NCI-H345 treated with DMSO at 0.1 percent for 48 hours (cell line): ENCODE measurements around the gene SF3B1.
"Not testable (repeated sequence)": the region's sequence is repeated elsewhere in the genome, so short reads cannot be mapped to it uniquely, and the experiment has no call there.

Source experiments
- DNase-seq: peaks from one replicate; lab custom pipeline; 2025; ENCODE audit not compliant: unreplicated experiment; lab: John Stamatoyannopoulos, UW

The SF3B1 gene

GRCh38 chr2:197437380-197437779 lies 2.6 kb upstream of the SF3B1 start:
- DNase-seq, result no peak

GRCh38 chr2:197435598-197436420 lies 981 bp upstream of the SF3B1 start:
- DNase-seq, result no peak

DNA sequence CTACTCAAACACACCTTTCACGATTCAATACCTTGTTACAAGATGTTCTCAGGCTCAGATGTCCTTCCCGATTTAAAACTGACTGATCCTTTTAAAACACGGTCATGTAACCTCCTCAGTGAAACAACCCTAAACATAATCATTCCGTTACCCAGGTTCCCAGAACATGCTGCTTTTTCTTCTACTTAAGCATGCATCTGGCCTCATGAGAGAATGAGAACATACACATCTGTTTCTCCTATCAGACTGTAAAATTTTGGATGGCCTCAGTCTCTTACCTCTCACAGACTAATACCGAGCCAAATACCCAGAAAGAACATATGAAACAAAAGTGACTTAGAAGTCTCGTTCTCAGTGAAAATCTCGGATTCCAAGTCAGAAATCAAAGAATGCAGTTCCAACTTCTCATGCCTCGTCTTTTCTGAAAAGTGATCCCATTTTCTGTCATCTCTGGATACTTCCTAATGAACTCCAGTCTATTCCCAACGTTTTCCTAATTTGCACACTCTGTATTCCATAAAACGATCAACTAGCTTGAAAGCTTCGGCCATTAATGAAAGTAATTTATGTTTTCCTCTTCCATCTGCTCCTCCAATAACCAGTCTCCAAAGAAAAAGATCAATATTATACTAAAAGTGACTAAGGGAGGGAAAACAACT lies 919 bp downstream of the SF3B1 start:
- DNase-seq, result no peak

- DNase-seq, result not testable (repeated sequence)
These were observed 2.3 kb downstream of the SF3B1 start for GRCh38 chr2:197432527-197432926.

DNA sequence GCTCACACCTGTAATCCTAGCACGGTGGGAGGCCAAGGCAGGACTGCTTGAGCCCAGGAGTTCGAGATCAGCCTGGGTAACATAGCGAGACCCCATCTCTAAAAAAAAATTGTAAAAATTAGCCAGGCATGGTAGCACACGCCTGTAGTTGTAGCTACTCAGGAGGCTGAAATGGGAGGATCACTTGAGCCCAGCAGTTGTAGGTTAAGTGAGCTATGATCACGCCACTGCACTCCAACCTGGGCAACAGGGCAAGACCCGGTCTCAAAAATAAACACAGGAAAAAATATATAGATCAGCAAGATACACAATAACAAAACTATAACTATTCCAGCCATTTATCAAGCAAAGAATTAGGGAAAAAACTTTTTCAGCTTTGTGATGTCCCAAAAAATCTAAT lies 3.0 kb downstream of the SF3B1 start:
- no peak for DNase-seq

DNA sequence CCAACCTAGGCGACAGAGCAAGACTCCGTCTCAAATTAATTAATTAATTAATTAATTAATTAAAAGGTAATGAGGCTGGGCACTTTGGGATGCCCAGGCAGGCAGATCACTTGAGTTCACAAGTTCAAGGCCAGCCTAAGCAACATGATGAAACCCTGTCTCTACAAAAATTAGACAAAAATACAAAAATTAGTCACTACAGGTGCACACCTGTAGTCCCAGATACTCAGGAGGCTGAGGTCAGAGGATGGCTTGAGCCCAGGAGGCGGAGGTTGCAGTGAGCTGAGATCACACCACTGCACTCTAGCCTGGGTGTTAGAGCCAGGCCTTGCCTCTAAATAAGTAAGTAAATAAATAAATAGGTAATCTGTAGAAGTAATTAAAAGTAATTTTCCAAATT lies 6.8 kb downstream of the SF3B1 start:
- no peak for DNase-seq

DNA sequence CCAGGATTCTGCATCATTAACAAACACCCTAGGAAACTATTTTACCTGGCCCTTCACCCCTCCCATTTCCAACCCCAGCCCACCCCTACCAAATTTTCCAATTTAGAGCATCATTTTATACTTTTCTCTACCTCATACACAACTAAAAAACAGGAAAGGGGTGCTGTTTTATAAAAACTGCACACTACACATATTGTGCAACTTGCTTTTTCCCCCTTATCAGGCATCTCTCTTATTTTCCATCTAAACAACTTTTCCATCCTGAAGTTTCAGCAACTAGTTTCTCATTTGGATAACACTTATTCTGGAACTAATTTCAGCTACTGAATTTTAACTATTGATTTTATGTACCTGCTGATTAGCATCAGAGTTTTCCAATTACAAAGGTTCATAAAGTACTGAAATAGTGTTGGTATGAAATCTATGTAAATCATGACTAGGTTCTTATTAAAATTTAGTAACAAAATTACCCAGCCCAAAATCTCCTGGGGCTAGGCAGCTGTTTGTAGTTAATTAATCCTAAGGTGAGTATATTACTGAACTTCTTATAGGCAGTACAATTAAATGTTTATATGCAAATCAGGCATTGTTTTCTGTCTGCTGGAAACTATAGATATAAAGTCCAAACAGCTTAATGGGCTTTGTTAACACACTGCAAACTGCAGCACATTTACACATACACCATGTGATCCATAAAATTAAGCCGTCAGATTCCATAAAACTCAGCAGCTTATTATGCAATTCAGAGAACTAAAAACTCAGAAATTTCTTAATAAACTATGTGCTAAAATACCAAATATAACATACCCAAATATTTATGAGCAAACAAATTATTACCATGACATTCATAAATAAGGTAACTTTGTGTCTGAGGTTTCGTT lies 7.9 kb downstream of the SF3B1 start:
- DNase-seq, result no peak

GRCh38 chr2:197425550-197425949 lies 9.3 kb downstream of the SF3B1 start:
- no peak for DNase-seq

DNA sequence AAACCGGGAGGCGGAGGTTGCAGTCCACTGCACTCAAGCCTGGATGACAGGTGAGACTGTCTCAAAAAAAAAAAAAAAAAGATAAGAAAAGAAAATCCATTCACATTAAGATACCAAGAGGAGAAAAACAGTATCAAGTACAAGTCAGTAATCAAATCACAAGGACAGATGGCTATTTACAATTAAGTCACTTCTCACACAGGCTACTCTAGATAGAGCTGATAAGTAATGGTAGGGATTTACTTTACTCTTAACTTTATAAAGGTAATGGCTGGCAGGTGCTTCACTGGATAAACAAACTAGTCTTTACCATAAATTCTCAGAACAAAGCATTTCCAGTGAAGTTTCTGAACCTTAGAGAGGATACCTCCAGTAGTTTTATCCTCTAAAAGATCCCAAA lies 11.5 kb downstream of the SF3B1 start:
- no peak for DNase-seq

DNA sequence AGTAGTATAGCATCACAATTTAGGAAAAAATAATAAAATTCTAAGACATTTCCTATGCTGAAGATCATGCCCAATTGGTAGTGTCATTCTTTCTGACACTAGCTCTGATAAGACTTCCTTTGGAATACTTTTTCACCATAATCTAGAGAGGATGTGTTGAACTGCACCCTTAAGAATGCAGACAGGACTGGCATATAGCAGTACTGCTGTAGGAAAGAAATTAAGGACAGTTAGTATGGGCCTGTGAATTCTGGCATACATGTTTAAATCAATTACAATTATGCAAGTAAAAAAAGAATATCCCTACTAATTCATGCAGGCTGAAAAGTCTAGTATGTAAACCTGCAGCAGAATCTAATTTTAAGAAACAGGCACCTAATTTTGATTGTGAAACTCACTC lies 15.4 kb downstream of the SF3B1 start:
- no peak for DNase-seq

- DNase-seq, result no peak
These were observed 18.6 kb downstream of the SF3B1 start for GRCh38 chr2:197416268-197416667.

DNA sequence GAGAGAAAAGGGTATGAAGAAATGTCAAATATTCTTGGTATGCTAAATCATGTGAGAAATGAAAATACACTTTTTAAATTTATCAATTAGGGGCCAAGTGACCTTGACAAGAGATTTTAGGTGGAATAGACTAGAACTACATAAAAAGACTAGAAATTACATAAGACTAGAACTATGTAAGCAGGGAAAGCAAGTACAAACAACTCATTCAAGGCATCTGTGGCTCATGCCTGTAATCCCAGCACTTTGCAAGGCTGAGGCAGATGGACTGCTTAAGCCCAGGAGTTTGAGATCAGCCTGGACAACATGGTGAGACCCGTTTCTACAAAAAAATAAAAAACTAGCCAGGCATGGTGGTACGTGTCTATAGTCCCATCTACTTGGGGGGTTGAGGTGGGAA lies 20.3 kb downstream of the SF3B1 start:
- no peak for DNase-seq

GRCh38 chr2:197414039-197414438 lies 20.8 kb downstream of the SF3B1 start:
- DNase-seq, result no peak

DNA sequence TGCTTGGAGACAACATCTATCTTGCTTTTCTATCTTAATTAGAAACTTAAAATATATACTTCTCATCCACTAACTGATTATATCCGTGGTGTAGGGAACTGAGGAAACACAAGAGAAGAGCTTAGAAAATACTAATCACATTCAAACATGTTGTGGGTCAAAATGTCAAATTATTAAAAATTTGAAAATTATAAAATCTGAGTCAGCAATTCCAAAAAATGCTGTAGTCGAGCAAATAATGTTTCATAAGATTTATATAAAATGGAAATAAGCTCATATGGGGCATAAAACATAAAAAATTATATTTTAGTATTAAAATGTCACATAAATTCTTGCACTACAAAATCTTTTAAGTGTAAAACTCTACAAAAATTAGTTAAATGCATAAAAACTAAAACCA lies 29.2 kb downstream of the SF3B1 start:
- no peak for DNase-seq

DNA sequence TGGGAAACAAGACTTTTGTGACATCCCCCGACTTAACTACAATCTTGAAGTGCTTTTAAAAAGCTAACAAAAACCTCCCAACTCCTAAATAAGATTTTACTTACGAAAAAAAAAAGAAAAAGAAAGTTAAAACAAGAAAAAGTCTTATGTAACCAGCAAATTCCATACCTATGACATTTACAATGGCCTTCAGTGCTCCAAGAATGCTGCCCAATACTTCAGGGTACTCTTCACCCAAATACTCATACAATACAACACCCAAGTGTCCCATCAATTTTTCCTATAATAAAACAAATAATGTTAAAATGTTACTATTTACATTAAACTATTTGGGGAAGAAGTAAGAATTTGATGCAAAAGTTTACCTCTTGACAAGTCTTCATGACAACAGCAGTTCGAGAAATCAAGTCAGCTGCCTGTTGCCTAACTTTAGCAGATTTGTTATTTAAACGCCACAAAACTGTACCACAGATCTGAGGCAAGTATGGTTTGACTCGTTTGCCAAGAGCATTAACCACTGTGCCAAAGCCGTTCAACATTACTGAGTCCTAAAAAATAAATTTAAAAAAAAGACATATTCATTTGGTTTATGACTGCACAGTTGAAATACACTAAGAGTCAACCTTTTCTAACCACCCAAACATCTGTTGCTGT lies 34.8 kb downstream of the SF3B1 start:
- no peak for DNase-seq

DNA sequence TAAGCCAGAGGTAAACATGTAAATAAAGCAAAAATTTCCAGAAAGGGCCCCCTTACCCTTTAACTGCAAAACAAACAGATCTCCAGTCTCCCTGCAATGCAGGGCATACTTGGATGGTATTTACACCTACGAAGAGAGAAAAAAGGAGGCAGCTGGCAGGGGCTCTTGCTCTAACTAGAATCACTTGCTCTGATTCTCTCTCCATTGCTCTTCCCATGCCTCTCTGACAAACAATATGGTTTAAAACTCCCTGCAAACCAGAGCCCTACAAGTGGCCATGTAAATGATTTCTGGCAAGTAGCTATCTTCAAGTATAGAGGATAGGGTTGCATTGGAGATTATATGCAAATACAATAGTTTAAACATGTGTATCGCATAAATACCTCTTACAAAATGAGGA lies 35.9 kb downstream of the SF3B1 start:
- DNase-seq, result no peak

GRCh38 chr2:197391220-197391717 lies 43.6 kb downstream of the SF3B1 start:
- DNase-seq, result no peak

GRCh38 chr2:197388866-197389587 lies 45.8 kb downstream of the SF3B1 start:
- DNase-seq, result no peak

DNA sequence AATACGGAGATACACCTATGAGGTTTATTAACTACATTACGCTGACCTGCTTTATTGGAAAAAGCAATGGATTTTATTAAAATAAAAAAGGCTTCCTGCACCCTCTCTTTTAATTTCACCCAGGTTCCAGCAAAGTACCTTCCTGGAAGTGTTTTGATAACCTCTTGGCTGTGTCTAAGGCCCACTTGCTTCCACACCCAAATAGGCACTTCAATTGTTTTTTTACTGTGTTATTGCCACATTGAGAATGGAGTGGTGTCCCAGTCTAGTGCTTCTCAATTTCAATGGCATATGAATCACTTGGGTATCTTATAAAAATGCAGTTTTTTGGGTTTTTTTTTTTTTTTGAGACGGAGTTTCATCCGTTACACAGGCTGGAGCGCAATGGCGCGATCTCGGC lies 47.6 kb downstream of the SF3B1 start:
- no peak for DNase-seq

DNA sequence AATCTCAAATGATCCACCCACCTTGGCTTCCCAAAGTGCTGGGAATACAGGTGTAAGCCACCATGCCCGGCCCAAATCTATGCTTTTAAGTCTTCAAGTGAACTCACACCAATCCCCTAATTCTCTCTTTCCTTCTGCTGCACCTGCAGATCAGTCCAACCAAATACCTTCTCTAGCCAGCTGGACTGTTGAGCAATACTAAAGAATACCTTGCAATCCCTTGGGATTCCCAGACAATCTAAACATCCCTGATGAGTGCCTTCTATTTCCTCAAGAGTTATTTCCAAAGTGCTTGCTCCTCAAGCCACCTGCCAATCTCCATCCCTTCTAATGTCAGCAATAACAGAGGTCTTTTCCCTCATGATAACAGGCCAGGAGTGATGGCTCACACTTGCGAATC lies 48.6 kb downstream of the SF3B1 start:
- DNase-seq, result no peak
